Nephron progenitor cell (in vitro differentiated cells): ENCODE measurements around the gene RFTN1.

Source experiments
- DNase-seq: peaks from one replicate; pipeline ENCODE4 v3.0.0; 2021
- H3K27ac Mint-ChIP-seq: 2 replicates; pipeline ENCODE4 v1.8.0; 2021; ENCODE audit warnings: mild to moderate bottlenecking, moderate library complexity, mixed read lengths
- H3K27me3 Mint-ChIP-seq: 2 replicates; pipeline ENCODE4 v1.8.0; 2021; ENCODE audit warnings: mild to moderate bottlenecking, low read depth, mixed read lengths; ENCODE audit not compliant: poor library complexity
- H3K36me3 Mint-ChIP-seq: 2 replicates; pipeline ENCODE4 v1.8.0; 2021; ENCODE audit warnings: low read depth, mixed read lengths
- H3K4me1 Mint-ChIP-seq: 2 replicates; pipeline ENCODE4 v1.8.0; 2021; ENCODE audit warnings: mixed read lengths
- H3K4me3 Mint-ChIP-seq: 2 replicates; pipeline ENCODE4 v1.8.0; 2021; ENCODE audit warnings: mild to moderate bottlenecking, moderate library complexity, mixed read lengths
- H3K9me3 Mint-ChIP-seq: 2 replicates; pipeline ENCODE4 v1.8.0; 2021; ENCODE audit warnings: mild to moderate bottlenecking, moderate library complexity, mixed read lengths
- TF ChIP-seq, protein P1 (sequence below): fragments of 200-600 bp; sonication (generic); IDR thresholded peaks from 2 replicates; pipeline ENCODE4 v1.5.0; 2021; ENCODE audit warnings: antibody characterized with exemption

Gene RFTN1

DNA sequence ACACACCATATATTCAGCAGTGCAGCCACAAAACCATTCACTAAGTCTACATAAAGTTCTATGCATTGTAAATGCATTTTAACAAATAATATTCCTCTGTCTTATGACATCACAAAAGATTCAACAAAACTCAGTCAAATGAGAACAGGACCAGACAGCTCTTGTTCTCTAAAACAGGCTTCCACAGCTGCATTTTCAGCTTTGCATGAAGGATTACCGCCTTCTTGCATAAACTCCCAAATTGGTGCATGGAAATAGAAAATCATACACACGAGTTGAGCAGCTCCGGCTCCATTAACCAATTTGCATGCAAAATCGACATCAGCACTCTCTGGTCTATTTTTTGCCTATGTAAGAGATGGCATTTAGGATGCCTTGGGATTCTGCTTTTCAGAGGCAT lies 66.4 kb downstream of the RFTN1 start:
- no peak for DNase-seq
- Mint-ChIP-seq H3K9me3 (peaks cover 5% of the 10 kb centered on the region), H3K4me1 (peaks cover 23% of the 10 kb centered on the region), H3K27ac (no peak overlapping the region), H3K4me3 (no peak overlapping the region), H3K27me3 (no peaks in the 10 kb centered on the region), H3K36me3 (peaks cover 12% of the 10 kb centered on the region)
- TF ChIP-seq, protein P1, sequence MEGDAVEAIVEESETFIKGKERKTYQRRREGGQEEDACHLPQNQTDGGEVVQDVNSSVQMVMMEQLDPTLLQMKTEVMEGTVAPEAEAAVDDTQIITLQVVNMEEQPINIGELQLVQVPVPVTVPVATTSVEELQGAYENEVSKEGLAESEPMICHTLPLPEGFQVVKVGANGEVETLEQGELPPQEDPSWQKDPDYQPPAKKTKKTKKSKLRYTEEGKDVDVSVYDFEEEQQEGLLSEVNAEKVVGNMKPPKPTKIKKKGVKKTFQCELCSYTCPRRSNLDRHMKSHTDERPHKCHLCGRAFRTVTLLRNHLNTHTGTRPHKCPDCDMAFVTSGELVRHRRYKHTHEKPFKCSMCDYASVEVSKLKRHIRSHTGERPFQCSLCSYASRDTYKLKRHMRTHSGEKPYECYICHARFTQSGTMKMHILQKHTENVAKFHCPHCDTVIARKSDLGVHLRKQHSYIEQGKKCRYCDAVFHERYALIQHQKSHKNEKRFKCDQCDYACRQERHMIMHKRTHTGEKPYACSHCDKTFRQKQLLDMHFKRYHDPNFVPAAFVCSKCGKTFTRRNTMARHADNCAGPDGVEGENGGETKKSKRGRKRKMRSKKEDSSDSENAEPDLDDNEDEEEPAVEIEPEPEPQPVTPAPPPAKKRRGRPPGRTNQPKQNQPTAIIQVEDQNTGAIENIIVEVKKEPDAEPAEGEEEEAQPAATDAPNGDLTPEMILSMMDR, result no peak

- no peak for DNase-seq
- TF ChIP-seq, protein P1, result no peak
- Mint-ChIP-seq H3K27ac (no peak overlapping the region), H3K4me1 (peaks cover 51% of the 10 kb centered on the region), H3K4me3 (no peak overlapping the region), H3K27me3 (peaks cover 4% of the 10 kb centered on the region), H3K9me3 (peaks cover 5% of the 10 kb centered on the region), H3K36me3 (peaks cover 12% of the 10 kb centered on the region)
Measured at GRCh38 chr3:16444344-16444743, 69.2 kb downstream of the RFTN1 start.

DNA sequence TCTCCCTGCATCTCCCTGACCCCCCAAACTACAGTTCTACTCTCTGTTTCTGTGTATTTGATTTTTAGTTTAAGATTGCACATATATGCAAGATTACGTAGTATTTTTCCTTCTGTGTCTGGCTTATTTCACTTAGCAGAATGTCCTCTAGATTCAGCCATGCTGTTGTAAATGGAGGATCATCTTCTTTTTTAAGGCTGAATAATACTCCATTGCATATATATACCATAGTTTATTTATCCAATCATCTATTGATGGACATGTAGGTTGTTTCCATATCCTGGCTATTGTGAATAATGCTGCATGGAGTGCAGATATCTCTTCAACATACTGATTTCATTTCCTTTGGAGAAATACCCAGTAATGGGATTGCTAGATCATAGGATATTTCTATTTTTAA lies 70.8 kb downstream of the RFTN1 start:
- no peak for DNase-seq
- peaks cover 60% of the 10 kb centered on the region for H3K4me1 Mint-ChIP-seq

GRCh38 chr3:16441371-16441875 lies 72.1 kb downstream of the RFTN1 start:
- peaks cover 56% of the 10 kb centered on the region for H3K4me1 Mint-ChIP-seq
- peaks cover 7% of the 10 kb centered on the region for H3K9me3 Mint-ChIP-seq
- TF ChIP-seq, protein P1, result no peak
- peaks cover 12% of the 10 kb centered on the region for H3K36me3 Mint-ChIP-seq
- peak overlapping the region; percentile 56 for H3K27ac Mint-ChIP-seq
- H3K27me3 Mint-ChIP-seq, result peaks cover 4% of the 10 kb centered on the region
- DNase-seq, result no peak
- H3K4me3 Mint-ChIP-seq, result peak overlapping the region; percentile 12

More for the DNA sequence above, 70.8 kb downstream of the RFTN1 start:
- Mint-ChIP-seq H3K4me3 (no peak overlapping the region), H3K27ac (no peak overlapping the region), H3K36me3 (peaks cover 8% of the 10 kb centered on the region), H3K9me3 (peaks cover 5% of the 10 kb centered on the region), H3K27me3 (peaks cover 4% of the 10 kb centered on the region)
- TF ChIP-seq, protein P1, result no peak

DNA sequence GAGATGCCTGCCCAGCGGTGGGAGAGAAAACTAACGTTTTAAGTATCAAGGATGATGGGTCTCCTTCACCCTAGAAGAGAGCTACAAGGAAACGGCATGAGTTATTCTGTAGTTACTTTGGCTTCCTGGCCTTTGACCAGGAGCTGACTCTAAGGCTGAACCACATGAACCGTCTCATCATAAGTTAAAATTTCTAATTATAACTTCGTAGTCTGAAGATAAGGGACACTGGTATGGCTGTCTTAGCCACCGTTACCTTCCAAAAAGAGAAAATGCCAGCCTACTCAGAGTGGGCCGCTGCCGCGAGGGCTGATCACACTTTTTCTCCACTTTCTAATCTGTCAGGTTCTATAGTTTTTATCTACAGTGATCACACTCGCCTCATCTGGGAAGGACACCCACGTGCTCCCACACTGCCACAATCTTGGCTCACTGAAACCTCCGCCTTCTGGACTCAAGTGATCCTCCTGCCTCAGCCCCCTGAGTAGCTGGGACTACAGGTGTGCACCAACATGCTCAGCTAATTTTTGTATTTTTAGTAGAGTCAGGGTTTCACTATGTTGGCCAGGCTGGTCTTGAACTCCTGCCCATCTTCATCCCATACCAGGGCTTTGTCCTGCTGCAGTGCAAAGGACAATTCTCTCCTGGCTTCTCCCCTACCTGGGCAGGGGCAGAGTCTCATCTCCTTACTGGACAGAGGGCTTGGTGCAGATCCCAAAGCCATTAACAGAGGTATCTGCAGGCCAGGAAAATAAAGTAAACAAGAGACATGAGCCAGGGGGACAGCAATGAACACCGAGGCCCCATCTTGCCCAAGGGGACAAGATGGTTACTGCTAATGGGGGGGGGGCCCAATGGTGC lies 73.4 kb downstream of the RFTN1 start:
- Mint-ChIP-seq H3K27ac (no peak overlapping the region), H3K4me1 (peaks cover 53% of the 10 kb centered on the region), H3K4me3 (no peak overlapping the region), H3K27me3 (peaks cover 4% of the 10 kb centered on the region), H3K9me3 (peaks cover 7% of the 10 kb centered on the region), H3K36me3 (peaks cover 12% of the 10 kb centered on the region)
- TF ChIP-seq, protein P1, result no peak
- no peak for DNase-seq
